Ureter (tissue), 1 donor: Measurements from ENCODE around the gene LVRN. TPM values are rescaled to one million over a fixed set of nuclear protein-coding genes. Genes with fewer than 3 reads are reported as not detected.
"Not testable (repeated sequence)": the region's sequence is repeated elsewhere in the genome, so short reads cannot be mapped to it uniquely, and the experiment has no call there.

ENCODE experiments used
- DNase-seq: peaks from one replicate; pipeline ENCODE4 v3.0.0-alpha.2; 2020; ENCODE audit warnings: low spot score
- total RNA-seq: library from RNA; stranded (reverse); gene quantifications from one replicate; pipeline ENCODE4 v1.2.4, GENCODE V29; 2023
- donor health status: DM: yes; HTN: yes; CAD: no.

LVRN gene, protein sequence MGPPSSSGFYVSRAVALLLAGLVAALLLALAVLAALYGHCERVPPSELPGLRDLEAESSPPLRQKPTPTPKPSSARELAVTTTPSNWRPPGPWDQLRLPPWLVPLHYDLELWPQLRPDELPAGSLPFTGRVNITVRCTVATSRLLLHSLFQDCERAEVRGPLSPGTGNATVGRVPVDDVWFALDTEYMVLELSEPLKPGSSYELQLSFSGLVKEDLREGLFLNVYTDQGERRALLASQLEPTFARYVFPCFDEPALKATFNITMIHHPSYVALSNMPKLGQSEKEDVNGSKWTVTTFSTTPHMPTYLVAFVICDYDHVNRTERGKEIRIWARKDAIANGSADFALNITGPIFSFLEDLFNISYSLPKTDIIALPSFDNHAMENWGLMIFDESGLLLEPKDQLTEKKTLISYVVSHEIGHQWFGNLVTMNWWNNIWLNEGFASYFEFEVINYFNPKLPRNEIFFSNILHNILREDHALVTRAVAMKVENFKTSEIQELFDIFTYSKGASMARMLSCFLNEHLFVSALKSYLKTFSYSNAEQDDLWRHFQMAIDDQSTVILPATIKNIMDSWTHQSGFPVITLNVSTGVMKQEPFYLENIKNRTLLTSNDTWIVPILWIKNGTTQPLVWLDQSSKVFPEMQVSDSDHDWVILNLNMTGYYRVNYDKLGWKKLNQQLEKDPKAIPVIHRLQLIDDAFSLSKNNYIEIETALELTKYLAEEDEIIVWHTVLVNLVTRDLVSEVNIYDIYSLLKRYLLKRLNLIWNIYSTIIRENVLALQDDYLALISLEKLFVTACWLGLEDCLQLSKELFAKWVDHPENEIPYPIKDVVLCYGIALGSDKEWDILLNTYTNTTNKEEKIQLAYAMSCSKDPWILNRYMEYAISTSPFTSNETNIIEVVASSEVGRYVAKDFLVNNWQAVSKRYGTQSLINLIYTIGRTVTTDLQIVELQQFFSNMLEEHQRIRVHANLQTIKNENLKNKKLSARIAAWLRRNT
- total RNA-seq, result 0.49 TPM

DNA sequence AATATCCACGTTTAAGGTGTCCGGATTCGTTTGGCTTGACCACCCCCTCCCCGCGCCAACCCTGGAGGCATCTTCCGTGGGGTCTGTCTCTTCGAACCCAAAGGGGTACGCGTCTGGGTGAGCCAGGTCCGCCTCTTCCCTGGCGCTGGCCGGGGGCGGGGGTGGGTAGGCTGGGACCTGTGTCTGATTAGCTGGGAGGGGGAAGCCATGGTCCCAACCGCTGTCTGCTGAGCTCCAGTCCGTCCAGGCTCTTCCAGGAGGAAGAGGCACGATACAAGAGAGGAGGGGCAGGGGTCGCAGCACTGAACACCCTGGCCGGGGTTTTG lies at the start of gene LVRN:
TSS of gene LVRN (plus strand) at position 237 of the 326 bp plus-strand sequence. CDS start 143 bp downstream, outside the sequence.
- no peak for DNase-seq

DNA sequence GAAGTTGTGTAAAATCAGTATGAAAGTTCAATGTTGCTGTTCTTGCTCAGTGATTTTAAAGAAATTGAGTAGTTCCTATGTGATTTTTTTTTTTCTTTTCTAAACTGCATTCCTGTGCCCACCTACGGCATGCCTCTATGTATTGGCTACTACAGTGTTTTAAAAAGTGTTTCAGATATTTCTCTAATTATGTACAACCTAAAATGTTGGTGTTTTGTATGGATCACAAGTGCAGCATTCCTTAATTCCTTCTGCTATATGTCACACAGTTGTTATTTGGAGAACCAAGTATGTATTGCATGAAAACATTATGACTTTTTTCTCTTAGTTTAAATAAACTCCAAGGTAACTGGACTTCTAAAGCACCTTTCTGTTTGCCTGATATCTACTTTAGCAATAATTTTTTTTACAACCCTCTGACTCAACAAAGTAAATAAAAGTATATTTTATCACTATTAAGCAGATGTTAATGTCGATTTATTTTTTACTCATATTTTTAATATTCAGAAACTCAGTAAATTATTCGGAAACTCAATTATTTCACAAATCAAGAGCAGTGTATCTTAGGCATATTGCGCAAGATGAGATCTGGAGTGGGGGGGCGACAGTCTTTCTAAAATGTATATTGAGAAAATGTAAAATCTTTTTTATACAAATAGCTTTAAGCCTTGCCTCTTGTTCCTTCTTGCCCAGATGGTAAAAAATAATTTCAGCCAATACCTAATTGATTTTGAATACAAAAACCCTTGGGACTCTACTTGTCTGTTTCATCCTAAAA lies 48.5 kb upstream of the LVRN start:
- DNase-seq, result not testable (repeated sequence)

DNA sequence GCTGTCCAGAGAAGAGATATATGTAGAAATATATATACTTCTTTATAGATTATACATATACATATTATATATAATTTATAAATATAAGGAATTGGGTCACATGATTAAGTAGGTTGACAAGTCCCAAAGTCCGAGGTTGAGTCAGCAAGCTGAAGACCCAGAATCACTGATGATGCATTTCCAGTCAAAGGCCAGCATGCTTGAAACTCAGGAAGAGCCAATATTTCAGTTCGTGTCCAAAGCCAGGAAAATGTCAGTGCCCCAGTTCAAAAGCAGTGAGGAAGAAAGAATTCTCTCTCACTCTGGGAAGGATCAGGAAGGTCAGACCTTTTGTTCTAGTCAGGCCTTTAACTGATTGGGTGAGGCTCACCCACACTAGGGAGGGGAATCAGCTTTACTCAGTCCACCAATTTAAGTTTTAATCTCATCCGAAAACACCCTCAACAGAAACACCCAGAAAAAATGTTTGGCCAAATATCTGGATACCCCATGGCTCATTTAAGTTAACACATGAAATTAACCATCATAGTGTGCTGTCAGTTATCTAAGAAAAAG lies 42.0 kb upstream of the LVRN start:
- DNase-seq, result no peak

DNA sequence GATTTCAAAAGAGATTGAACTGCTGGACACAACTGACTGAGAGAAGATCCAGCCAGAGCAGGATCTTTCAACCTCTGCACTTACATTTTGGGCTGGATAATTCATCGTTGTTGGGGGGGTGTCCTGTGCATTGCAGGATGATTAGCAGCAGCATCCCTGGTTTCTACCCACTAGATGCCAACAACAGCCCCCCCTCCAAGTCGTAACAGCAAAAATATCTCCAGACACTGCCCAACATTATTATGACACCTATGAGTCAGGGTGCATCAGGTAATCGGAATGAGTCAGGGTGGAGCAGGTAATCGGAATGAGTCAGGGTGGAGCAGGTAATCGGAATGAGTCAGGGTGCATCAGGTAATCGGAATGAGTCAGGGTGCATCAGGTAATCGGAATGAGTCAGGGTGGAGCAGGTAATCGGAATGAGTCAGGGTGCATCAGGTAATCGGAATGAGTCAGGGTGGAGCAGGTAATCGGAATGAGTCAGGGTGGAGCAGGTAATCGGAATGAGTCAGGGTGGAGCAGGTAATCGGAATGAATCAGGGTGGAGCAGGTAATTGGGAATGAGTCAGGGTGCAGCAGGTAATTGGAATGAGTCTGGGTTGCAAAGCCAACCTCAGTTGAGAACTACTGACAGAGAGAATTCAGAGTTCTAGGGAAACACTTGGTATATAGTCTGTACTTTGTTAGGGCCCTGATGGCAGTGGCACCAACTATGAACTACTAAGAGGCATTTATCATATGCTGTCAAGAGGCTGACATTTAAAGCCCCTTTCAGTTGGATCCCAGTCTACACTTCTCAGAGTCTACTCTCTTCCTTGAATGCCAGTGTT lies 33.5 kb upstream of the LVRN start:
- not testable (repeated sequence) for DNase-seq

DNA sequence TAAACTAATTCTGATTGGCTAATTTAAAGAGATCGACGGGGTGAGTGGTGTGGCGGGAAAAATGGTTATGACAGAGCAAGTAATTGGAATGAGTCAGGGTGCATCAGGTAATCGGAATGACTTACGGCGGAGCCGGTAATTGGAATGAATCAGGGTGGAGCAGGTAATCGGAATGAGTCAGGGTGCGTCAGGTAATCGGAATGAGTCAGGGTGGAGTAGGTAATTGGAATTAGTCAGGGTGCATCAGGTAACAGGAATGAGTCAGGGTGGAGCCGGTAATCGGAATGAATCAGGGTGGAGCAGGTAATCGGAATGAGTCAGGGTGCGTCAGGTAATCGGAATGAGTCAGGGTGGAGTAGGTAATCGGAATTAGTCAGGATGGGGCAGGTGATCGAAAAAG lies 32.1 kb upstream of the LVRN start:
- not testable (repeated sequence) for DNase-seq

DNA sequence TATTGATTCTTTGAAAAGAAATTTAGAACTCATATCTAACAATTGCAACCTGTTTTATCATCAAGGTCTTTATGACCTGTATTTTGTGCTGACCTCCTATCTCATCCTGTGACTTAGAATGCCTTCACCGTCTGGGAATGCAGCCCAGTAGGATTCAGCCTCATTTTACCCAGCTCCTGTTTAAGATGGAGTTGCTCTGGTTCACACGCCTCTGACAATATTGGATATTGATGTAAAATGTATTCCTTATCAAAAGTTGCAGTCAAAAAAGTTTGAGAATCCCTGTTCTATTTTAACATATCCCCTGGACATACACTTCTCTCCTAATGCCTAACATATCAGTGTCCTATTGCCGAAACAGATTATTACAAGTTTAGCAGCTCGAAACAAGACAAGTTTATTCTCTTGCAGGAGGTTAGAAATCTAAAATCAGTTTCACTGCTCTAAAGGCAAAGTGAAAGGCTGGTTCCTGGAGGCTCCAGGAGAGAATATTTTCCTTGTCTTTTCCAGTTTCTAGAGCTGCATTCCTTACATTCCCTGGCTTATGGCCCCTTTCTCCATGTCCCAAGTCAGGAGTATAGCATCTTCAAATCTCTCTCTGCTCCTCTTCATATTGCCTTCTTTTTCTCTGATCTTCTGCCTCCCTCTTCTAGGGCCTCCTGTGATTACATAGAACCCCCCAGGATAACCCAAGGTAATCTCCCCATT lies 31.5 kb upstream of the LVRN start:
- no peak for DNase-seq

DNA sequence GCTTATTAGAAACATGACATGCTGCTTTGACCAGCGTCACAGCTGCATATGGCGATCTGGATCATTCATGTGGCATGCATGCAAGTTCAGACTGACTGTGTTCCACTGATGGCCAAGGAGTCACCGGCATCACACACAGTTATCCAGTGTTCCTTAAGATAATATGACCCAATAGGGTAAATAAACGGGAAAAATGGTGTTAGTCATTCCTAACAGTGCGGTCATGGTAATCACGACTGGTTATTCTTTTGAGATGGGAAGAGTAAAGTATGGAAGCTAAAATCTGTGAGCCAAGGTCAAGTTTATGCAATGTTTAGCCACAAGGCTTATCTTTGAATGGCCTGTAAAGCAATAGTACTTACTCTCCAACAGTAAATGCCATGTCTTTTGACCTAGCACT lies 29.3 kb upstream of the LVRN start:
- no peak for DNase-seq

DNA sequence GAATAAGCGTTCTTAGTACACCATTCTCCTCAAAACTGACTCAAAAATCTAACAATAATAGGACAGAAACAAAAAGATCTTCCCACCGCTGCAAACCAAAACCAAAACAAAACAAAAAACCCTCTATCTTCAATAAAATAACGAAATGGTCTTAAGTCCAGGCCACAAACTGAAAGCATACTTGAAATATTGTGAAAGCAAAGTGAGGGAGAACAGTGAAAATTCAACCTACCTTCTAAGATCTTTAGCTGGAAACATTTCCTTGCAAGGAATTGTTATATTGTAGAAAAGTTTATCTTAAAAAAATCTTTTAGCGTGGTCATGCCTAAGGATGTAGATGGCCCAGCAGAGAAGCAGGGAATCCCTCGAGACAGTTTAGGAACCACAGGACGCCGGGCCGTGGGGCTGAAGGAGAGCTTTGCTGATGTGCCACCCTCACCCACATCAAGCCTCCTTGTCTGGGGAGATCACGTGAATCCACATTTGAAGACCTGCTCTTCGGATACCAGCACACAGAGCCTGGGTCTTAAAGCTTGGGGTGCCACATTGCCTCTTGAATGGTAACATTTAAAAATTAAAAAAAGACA lies 27.8 kb upstream of the LVRN start:
- no peak for DNase-seq

DNA sequence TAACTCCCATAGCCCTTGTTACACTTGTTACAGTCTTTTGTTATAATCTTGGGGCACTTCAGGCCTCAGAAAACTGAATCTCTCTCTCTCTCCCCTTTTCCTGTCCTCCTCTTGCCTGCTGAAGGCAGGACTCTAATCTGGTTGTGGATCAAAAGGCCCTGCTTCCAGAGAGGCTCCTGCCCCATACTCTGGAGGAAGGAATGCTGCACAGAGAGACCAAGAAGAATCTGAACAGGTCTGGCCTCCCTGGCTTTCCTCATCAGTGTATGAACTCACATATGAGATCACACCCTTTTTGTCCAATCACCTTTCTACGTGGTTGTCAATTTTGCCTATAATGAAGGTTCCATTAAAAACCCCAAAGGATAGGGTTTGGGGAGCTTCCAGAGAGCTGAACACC lies 26.2 kb upstream of the LVRN start:
- no peak for DNase-seq

DNA sequence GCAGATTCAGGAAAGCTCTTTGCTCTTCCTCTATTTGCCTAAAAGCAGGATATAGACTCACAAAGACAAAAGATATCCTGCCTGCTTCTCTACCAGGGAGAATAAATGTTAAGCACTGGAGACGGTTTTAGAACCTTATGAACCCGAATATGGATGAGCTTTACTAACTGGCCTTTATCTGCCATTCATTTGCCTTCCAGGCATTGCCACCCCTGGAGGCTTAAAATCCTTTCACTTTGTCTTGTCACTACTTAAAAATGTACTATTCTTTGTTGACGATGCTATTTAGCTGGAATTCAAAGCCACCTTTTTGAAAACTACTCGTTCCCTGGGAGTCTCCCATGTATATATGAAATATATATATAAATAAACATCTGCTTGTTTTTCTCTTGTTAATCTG lies 23.2 kb upstream of the LVRN start:
- DNase-seq, result no peak

DNA sequence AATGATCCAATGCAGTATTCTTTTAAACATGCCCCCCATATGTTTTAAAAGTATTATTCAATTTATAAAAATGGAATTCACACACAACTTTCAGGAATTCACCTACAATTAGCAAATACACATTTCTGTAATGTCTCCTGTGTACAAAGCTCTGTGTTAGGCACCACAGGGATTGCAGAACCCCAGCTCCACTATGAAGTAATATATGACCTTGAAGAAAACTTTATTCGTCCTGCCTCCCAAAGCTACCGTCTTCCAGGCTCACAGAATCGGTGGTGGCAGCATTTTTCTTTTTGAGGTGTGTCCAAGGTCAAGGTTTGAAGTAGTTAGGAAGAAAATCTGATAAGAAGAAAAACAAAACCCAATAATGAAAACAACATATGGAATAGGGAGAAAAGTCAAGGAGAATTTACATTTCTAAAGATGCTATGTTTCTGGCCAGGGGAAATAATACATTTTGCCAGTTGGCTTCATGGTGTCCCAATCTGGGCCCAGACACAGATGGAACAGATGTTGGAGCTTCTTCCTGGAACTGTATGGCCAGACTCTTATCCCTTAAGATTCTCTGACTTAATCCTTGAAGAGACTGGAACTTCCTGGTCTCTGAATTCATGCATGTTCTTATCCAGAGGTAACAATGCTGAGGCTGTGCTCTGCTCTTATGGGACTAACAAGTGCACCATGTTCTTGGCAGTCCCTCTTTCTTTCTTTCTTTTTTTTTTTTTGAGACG lies 22.0 kb upstream of the LVRN start:
- DNase-seq, result no peak

DNA sequence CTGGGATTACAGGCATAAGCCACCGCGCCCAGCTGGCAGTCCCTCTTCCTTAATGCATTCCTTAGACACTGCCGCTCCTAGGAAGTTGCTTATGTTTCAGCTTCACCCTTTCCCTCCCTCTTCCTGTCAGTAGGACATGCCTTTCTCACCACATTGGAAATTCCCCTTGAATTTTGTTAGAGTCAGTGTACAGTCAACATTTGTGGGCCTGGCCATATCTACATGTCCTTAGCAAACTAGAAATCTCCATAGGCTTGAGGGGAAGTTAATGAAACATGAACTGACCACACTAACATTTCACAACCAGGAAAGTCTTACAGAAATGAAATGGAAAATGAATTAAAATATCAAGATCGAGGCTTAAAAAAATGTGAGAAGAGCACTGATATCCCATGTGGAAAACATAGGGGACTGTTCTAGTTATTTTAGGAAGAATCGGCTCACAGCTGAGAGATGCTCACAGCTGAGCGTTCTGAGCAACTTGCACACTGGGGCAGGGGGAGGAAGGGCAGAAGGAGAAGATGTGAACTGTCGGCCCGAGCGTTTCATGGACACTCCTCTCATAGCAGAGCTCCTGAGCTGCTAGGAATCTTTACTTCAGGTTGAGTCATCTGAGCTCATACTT lies 21.1 kb upstream of the LVRN start:
- DNase-seq, result no peak

DNA sequence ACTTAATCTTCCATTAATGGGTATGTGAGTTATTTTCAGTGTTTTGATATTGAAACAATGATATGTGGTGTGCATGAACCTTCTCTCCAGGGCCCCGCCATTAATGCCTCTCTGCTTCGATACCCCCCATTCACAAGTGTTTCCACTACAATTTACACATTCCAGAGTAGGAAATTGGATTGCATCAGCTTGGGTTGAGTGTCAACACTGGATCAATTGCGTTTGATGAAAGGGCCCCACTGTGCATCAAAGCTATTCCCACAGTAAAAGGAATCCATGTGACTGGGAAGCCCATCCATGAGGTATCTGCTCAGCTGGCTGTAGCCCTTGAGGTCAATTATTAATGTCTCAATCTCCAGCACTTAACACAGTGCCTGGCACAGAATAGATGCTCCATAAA lies 17.8 kb upstream of the LVRN start:
- no peak for DNase-seq

DNA sequence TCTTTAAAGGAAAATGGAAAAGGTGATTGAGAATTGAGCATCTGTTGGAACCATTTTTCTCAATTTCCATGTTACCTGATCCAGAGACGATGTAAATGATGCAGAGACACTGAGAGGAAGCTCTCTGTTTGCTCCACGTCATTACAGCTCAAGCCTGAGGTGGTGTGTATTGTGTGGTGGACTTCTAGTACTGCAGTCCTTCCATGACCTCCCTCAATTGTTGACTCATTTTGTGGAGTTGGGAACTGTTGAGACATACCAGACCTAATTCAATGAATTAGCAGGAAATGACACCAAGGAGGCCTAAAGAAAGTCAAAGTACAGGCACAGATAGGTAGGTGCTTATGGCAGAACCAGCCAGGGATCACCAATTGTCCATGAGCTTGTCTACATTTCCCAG lies 15.6 kb upstream of the LVRN start:
- no peak for DNase-seq

DNA sequence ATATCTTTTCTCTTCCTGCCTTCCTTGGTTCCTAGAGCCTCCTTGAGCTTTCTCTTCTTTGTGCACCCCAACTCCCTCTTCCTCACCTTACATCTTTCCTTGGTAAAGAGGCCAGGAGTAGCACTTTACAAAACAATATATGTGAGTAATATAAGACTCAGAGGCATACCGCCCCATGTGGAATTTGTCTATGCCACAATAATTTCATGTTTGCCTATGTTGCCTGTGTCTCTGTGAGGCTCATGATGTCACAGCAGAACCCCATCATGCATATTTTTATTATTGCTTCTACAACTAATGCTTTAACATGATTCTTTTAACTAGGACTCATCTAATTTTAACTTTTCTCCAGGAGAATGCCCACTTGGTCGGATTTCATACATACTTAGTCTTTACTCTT lies 15.0 kb upstream of the LVRN start:
- DNase-seq, result no peak

DNA sequence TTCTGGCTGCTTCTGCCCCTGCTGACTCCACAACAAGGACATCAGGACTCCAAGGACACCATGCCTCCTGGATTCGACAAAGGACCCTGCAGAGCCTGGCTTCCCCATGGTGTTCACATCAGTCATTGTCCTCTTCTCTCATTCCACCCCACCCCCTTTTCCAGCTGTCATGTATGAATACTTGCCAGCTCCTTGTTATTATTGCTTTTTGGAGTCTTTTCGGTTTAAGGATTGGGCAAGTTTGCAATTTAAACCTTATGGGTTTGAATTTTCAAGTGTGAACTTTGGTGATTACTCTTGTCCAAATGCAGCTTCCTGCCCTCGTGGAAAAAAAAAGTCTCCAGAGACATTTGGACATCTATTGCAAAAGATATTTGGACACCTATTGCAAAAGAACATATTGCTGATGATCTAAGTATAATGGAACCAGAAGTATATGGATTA lies 14.2 kb upstream of the LVRN start:
- no peak for DNase-seq

DNA sequence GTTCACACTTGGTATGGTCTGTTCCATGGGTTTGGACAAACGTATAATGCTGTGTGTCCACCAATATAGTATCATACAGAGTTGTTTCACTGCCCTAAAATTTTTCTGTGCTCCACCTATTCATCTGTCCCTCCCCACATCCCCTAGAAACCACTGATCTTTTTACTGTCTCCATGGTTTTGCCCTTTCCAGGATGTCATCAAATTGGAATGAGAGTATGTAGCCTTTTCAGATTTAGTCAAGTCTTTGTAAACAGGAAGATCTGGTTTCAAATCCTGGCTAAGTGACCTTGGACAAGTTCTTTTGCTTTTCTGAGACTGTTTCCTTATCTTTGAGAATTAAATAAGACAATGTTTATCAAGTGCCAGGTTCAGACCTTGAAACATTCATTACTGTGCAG lies 13.2 kb upstream of the LVRN start:
- no peak for DNase-seq

DNA sequence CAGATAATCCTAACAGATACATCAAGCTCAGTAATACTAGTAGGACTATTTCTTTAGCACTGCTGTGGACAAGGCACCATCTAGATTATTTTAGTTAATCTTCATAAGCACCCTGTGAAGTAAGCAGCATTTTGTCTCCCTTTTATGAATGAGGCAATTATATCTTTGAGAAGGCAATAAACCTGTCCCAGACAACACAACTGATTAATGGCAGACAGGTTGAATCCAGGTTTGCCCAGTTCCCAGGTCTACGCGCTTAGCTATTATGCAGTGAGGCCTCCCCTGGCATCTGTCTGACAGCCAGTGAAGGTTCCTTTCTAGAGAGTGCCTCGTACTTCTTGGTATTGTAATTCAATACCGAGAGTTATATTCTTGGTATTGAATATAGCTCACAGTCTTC lies 9.7 kb upstream of the LVRN start:
- DNase-seq, result no peak

DNA sequence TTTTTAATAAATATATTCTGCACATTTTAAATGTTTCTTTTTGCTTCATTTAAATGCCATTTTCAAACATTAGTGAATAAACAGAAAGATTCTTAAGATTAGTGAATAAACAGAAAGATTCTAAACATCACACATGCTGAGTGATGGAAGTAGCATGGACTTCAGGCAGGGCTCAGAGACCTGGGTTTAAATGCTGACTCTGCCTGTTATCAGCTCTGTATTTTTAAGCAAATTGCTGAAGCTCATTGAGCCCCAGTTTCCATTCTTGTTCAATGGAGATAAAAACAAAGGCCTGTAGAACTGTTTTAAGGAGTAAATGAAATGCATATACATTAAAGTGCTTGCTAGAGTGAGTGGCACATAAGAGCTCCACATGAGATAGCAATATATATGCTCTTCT lies 8.1 kb upstream of the LVRN start:
- DNase-seq, result no peak
